ENCODE data around the gene MTCL1. TPM values are rescaled to one million over a fixed set of nuclear protein-coding genes. Genes with fewer than 3 reads are reported as not detected.

The MTCL1 gene
- total RNA-seq, 2 donors from 2014 or later: 0.64 to 0.95 TPM

DNA sequence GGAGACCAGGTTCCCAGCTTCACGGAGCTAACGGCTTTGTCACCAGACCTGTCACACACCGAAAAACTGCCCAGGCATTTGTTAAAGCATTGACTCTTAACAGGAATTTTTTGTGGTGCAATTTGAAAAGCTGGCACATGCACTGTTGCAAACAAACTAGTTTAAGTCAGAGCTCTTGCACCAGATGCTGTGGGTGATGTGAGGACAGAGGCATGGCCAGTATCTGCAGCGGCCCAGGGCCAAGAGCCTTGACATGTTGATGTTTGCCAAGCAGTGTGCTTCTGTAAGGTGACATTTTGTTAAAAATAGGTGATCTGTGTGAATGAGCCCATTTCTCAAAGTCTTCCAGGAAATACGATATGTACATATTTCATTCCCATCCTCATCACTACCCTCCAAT lies 142.5 kb downstream of the MTCL1 start:
- Mint-ChIP-seq H3K27me3 (peaks cover 6% of the 10 kb centered on the region), H3K9me3 (no peaks in the 10 kb centered on the region), H3K4me1 (no peaks in the 10 kb centered on the region), H3K27ac (no peak overlapping the region), H3K36me3 (ENCODE audit: low read depth) (no peaks in the 10 kb centered on the region), H3K4me3 (no peak overlapping the region)
- ATAC-seq (replicated peaks): no peak

DNA sequence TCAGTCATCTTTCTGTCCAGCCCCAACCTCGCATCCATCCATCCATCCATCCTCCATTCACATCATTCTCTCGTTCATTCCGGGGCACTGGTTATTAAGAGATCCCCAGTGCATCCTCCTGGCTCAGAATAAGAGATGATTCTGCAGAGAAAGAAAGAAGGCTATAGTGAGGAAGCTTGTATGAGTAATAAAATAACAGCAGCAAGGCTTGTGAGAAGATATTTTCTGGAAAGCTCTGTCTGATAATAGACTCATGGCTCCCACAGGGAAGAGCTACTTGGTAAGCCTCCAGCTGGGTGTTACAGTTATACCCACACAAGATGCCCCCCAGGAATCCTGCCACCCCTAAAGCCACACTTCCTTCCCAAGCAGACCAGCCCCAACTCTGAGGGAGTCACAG lies 143.2 kb downstream of the MTCL1 start:
- no peak overlapping the region for H3K4me3 Mint-ChIP-seq
- no peaks in the 10 kb centered on the region for H3K9me3 Mint-ChIP-seq
- H3K27me3 Mint-ChIP-seq: peaks cover 6% of the 10 kb centered on the region
- ATAC-seq (replicated peaks): no peak
- H3K36me3 Mint-ChIP-seq (ENCODE audit: low read depth): no peaks in the 10 kb centered on the region
- no peaks in the 10 kb centered on the region for H3K4me1 Mint-ChIP-seq
- H3K27ac Mint-ChIP-seq: no peak overlapping the region

DNA sequence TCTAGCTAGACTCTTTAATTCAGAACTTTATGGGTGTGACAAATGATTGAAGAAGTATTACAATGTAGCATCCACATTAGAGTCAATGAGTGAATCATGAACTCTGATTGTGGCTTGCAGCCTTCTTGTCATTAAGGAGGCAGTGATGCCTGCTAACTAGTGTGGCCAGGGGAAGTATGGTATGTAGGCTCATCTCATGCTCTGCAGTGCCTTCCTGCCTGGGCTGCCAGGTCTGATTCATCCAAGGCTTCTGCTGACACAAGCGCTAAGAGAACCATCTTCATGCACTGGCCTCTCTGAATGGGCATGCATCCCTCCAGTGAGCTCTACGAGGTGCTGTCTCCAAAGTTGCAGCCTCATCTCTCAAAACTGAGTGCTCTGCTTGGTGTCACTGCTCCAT lies 144.3 kb downstream of the MTCL1 start:
- Mint-ChIP-seq H3K27me3 (peaks cover 6% of the 10 kb centered on the region), H3K27ac (no peak overlapping the region), H3K36me3 (ENCODE audit: low read depth) (no peaks in the 10 kb centered on the region), H3K9me3 (no peaks in the 10 kb centered on the region), H3K4me1 (no peaks in the 10 kb centered on the region), H3K4me3 (no peak overlapping the region)
- ATAC-seq (replicated peaks): no peak

DNA sequence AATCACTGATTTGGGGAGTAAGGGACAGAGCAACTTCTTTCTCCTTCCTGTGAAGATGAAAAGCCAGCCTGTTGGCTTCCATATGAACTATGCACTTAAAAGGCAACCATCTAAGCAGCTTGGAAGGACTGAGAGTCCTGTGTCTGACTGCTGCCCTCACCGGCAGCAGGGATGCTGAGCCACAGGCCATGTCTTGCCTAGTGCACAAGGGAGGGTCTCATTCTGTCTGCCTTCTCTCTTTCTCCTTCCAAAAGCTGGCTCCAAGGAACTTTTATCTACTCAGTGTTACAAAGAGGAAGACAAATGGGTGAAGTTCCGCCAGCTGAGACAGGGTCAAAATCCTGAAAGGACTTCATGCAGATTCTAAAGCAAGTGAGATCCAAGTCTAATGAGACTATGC lies 146.3 kb downstream of the MTCL1 start:
- Mint-ChIP-seq H3K4me1 (no peaks in the 10 kb centered on the region), H3K4me3 (no peak overlapping the region), H3K27ac (no peak overlapping the region), H3K9me3 (no peaks in the 10 kb centered on the region), H3K36me3 (ENCODE audit: low read depth) (no peaks in the 10 kb centered on the region), H3K27me3 (peaks cover 6% of the 10 kb centered on the region)
- ATAC-seq (replicated peaks): no peak

DNA sequence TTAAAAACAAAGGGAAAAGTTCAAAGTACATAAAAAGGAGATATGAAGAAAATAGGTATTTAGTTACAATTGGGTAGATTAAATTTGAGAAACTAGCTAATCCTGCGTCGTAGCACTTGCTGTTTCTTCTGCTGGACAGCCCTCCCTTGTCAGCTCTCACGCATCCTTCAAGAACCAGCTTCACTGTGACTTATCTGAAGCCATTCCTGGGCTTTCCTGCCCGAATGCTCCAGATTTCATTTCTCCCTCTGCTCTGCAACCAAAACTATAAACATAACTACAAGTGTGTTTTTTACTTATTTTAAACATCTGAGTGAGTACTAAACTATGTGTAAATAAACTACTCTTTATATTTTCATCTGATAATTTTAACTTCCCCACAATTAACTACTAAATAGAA lies 149.2 kb downstream of the MTCL1 start:
- H3K4me1 Mint-ChIP-seq: no peaks in the 10 kb centered on the region
- no peak overlapping the region for H3K27ac Mint-ChIP-seq
- H3K27me3 Mint-ChIP-seq: peaks cover 6% of the 10 kb centered on the region
- no peaks in the 10 kb centered on the region for H3K36me3 Mint-ChIP-seq (ENCODE audit: low read depth)
- ATAC-seq (replicated peaks): no peak
- H3K4me3 Mint-ChIP-seq: no peak overlapping the region
- peaks cover 4% of the 10 kb centered on the region for H3K9me3 Mint-ChIP-seq

DNA sequence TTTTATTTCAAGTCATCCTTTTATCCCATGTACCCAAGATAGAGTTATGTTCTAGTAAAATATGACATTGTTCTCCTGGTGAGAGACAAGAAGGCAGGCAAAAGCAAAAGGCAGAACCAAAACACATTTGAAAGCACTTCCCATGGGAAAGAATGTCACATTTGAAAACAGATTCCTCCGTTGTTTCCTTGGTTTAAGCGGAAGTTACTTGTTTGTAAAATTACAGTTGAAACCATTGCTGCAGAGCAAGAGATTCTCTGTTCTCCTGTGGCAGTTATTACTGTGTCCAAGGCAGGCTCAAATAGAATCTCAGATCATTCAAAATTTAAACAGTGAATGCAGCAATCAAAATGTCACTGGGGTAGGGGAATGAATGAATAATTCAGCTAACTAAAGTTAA lies 149.6 kb downstream of the MTCL1 start:
- Mint-ChIP-seq H3K4me3 (no peak overlapping the region), H3K36me3 (ENCODE audit: low read depth) (no peaks in the 10 kb centered on the region), H3K9me3 (peaks cover 4% of the 10 kb centered on the region), H3K27me3 (peaks cover 6% of the 10 kb centered on the region), H3K27ac (no peak overlapping the region), H3K4me1 (no peaks in the 10 kb centered on the region)
- ATAC-seq (replicated peaks): no peak

DNA sequence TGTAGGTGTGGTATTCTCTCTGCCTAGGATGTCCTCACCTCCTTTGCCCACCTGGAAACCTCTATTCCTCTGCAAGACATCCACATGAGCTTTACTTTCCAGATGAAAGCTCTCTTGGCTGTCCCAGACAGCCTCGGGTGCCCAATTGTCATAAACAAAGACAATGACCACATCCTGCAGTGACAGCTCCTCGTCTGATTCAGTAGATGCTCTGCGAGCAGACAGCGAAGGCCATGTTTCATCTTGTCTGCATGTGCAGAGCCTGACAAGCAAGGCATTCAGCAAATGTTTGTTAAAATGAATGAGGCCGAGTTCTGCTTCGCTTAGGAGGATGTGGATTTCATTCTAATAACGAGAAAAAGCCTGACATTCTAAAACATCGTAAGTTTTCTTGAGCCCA lies 150.9 kb downstream of the MTCL1 start:
- Mint-ChIP-seq H3K9me3 (peaks cover 4% of the 10 kb centered on the region), H3K4me3 (no peak overlapping the region), H3K36me3 (ENCODE audit: low read depth) (no peaks in the 10 kb centered on the region), H3K27me3 (peaks cover 6% of the 10 kb centered on the region), H3K27ac (no peak overlapping the region), H3K4me1 (no peaks in the 10 kb centered on the region)
- no peak for ATAC-seq (replicated peaks)

DNA sequence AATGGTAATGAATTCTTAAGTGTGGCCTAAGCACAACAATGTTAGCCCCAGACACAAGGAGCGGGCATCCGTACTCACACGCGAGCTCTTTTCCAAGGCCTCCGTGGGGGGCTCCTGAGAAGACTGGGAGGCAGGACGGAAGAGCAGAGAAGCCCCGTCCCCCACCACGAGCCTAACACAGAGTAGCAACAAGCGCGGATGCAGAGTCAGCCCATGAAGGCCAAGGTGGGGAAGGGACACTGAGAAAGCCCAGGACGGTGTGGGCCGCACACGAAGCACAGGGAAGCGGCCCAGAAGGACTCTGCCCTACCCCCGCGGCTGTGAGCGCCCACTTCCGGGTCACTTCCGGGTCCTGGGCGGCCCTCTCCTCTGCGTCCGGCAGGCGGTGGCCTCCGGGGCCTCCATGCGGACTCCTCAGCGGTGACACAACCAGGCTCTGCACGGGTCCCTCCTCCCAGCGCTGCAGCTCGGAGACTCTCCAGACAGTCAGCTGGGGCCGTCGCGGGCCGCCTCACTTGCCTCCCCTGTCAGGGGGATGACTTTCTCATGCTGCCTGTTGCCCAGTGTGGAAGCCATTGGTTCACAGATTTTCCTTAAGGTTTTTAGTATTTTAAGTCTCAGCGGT lies 151.5 kb downstream of the MTCL1 start:
- H3K27ac Mint-ChIP-seq: no peak overlapping the region
- no peak for ATAC-seq (replicated peaks)
- no peak overlapping the region for H3K4me3 Mint-ChIP-seq
- no peaks in the 10 kb centered on the region for H3K4me1 Mint-ChIP-seq
- peaks cover 6% of the 10 kb centered on the region for H3K27me3 Mint-ChIP-seq
- H3K36me3 Mint-ChIP-seq (ENCODE audit: low read depth): no peaks in the 10 kb centered on the region
- H3K9me3 Mint-ChIP-seq: peaks cover 4% of the 10 kb centered on the region

DNA sequence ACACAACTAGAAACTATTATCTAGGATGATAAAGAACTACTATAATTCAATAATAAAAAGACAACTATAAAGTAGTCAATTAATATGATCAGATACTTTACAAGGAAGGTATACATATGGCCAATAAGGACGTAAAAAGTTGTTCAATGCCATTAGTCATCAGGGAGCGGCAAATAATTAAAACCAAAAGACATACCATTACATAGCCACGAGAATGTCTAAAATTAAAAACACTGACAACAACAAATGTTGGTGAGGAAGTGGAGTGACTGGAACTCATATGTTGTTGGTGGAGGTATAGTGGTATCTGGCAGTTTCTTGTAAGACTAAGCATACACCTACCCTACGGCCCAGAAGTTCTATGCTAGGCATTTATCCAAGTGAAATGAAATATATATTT lies 152.4 kb downstream of the MTCL1 start:
- no peak for ATAC-seq (replicated peaks)
- H3K9me3 Mint-ChIP-seq: peaks cover 4% of the 10 kb centered on the region
- H3K4me3 Mint-ChIP-seq: no peak overlapping the region
- H3K4me1 Mint-ChIP-seq: no peaks in the 10 kb centered on the region
- no peaks in the 10 kb centered on the region for H3K36me3 Mint-ChIP-seq (ENCODE audit: low read depth)
- H3K27ac Mint-ChIP-seq: no peak overlapping the region
- H3K27me3 Mint-ChIP-seq: peaks cover 6% of the 10 kb centered on the region

DNA sequence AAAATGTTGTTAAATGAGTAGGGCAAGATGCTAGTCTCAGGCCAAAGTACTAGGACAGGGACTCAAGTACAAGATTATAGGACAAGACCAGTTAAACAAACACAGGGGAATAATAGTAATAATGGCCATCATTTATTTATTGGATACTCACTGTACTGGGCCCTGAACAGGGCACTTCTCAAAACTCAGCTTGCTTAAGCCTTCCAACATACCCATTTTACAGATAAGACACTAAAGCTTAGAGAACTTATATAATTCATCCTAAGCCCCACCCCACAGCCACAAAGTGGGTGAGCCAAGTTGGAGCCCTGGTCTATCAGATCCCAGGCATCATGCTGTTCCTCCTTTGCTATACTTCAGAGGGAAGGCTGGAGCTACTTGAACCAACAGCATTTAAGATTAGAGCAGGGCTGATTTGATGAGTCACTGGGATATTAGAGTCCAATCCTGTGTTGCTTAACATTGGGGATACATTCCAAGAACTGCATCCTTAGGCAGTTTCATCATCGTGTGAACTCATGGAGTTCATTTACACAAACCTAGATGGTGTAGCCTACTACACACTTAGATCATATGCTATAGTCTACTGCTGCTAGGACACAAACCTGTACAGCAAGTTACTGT lies 153.6 kb downstream of the MTCL1 start:
- peaks cover 3% of the 10 kb centered on the region for H3K27me3 Mint-ChIP-seq
- no peaks in the 10 kb centered on the region for H3K4me1 Mint-ChIP-seq
- H3K9me3 Mint-ChIP-seq: peaks cover 4% of the 10 kb centered on the region
- no peak overlapping the region for H3K27ac Mint-ChIP-seq
- ATAC-seq (replicated peaks): no peak
- no peaks in the 10 kb centered on the region for H3K36me3 Mint-ChIP-seq (ENCODE audit: low read depth)
- no peak overlapping the region for H3K4me3 Mint-ChIP-seq

DNA sequence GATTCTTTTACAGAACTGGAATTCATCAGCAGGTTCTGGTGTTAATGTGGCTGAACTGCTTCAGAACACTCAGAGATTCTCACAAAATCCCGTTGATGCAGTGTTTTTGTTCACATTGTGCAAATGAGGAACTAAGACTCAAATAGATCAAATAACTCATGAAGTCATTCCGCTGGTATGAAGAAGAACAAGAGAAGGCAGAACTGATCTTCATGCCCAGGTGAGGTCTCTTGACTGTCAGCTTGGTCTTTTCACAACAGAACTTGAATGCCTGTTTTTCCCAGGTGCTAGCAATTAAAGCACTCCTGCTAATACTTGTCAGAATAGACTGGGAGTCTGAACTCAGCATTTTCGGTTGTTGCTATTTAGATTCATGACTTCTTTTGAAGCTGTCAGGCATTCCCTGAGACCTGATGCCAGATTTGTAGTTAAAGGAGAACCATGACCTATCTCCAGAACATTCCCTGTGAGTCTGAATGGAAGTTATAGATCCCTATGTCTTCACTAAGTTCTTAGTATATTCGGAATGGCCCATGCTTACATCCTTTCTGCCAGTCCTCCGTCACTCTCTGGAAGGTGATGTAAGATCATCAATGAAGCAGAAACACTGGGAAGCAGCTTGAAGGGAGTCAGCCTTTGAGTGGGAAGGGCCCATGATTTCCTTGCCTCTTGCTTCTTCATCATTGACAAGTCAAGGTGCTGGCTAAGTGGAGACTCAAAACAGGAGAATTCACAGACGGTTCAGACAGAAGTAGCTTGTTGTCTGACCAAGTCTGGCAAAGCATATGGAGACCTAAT lies 155.7 kb downstream of the MTCL1 start:
- no peaks in the 10 kb centered on the region for H3K4me1 Mint-ChIP-seq
- H3K27me3 Mint-ChIP-seq: no peaks in the 10 kb centered on the region
- H3K4me3 Mint-ChIP-seq: no peak overlapping the region
- no peak for ATAC-seq (replicated peaks)
- no peaks in the 10 kb centered on the region for H3K36me3 Mint-ChIP-seq (ENCODE audit: low read depth)
- H3K9me3 Mint-ChIP-seq: peaks cover 4% of the 10 kb centered on the region
- H3K27ac Mint-ChIP-seq: no peak overlapping the region

DNA sequence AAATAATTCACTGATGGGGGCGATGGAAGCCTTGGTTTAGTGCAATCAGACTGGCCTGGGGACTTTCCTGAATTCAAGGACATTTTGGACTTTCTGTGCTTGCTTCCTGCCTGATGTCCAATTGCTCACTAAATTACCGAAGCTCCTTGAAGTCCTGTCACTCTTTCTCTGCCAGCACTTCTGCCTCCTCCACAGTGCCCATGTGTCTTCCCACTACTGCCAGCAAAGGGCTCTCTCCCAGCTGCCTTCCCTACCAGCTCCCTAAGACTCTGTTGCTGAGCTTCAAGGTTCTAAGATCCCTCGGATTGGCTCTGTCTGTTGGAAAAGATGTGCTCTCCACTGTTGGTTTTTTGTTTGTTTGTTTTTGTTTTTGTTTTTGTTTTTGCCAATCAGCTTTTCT lies 158.1 kb downstream of the MTCL1 start:
- ATAC-seq (replicated peaks): no peak
- Mint-ChIP-seq H3K36me3 (ENCODE audit: low read depth) (no peaks in the 10 kb centered on the region), H3K27me3 (no peaks in the 10 kb centered on the region), H3K9me3 (no peaks in the 10 kb centered on the region), H3K4me3 (no peak overlapping the region), H3K4me1 (no peaks in the 10 kb centered on the region), H3K27ac (no peak overlapping the region)

DNA sequence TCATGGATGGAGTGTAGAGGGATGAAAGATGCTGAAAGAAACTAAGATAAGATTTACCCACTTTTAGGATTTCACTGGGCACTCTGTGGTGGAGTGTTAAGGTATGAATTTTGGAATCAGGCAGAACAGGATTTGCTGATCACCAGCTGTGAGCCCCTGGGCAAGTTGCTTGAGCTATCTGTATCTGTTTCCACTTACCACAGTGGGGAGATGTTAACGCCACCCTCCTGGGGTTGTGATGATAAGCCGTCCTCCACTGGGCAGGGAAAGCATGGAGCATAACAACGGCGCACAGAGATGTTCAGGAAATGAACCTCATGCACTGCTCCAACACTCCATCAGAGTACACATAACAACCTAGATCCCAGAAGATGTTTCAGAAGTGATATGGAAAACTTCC lies 160.6 kb downstream of the MTCL1 start:
- no peak for ATAC-seq (replicated peaks)
- Mint-ChIP-seq H3K27ac (no peak overlapping the region), H3K4me1 (no peaks in the 10 kb centered on the region), H3K27me3 (peaks cover 3% of the 10 kb centered on the region), H3K36me3 (ENCODE audit: low read depth) (no peaks in the 10 kb centered on the region), H3K4me3 (no peak overlapping the region), H3K9me3 (no peaks in the 10 kb centered on the region)

DNA sequence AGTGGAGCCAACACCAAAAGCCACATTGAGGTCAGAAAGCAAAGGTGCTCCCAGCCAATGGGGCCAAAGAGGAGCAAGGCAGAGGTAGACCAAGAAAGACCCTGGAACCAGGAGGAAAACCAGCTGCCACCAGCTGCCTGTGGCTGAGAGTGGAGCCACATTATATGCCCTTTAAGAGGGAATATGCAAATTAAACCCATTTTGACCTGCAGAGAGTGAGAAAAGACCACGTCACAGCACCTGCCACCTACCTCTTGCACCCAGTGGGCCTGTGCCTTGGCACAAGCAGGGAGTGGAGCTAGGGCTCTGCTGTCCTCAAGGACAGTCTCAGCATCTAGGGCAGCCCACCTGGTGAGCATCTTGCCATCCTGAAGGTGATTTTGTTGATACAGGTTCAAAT lies 161.3 kb downstream of the MTCL1 start:
- H3K4me1 Mint-ChIP-seq: no peaks in the 10 kb centered on the region

DNA sequence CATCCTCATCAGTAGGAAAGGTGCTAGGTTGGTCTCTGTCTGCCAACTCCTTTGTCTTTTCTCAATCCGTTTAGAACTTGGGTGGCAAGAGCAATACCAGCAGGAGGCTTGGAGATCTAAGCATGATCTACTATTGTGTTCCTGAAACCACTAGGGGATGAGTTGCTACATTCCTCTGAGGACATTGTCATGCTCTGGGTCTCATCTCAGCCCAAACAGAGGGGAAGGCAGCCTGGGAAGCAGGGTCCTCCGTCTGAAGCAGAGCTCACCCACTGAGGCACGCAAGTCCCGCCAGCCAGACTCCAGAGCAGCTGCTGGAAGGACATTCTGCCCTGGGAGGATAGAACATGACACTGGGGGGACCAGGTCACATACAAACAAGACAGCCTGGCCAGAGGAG lies 162.9 kb downstream of the MTCL1 start:
- H3K4me1 Mint-ChIP-seq: no peaks in the 10 kb centered on the region
- H3K9me3 Mint-ChIP-seq: no peaks in the 10 kb centered on the region
- no peak overlapping the region for H3K27ac Mint-ChIP-seq
- no peak for ATAC-seq (replicated peaks)
- H3K27me3 Mint-ChIP-seq: peaks cover 8% of the 10 kb centered on the region
- no peak overlapping the region for H3K4me3 Mint-ChIP-seq
- H3K36me3 Mint-ChIP-seq (ENCODE audit: low read depth): no peaks in the 10 kb centered on the region

More for the DNA sequence above, 161.3 kb downstream of the MTCL1 start:
- no peak for ATAC-seq (replicated peaks)
- Mint-ChIP-seq H3K9me3 (no peaks in the 10 kb centered on the region), H3K27ac (no peak overlapping the region), H3K27me3 (peaks cover 3% of the 10 kb centered on the region), H3K36me3 (ENCODE audit: low read depth) (no peaks in the 10 kb centered on the region), H3K4me3 (no peak overlapping the region)
